HEK293 (cell line): ENCODE measurements around the gene CKB.

Experiments
- CTCF ChIA-PET: fragments of 350-600 bp; formaldehyde crosslinking; extraction: SDS; loops from one replicate; lab custom pipeline; 2021; ENCODE audit warnings: antibody characterized with exemption; lab: Yijun Ruan, JAX
- POLR2A ChIA-PET: fragments of 300-600 bp; formaldehyde crosslinking; extraction: SDS; loops from one replicate; lab custom pipeline; 2020; ENCODE audit warnings: antibody characterized with exemption, inconsistent platforms; lab: Yijun Ruan, JAX
- H3K27ac ChIP-seq: fragments of 200-500 bp; sonication (Bioruptor generic); 2 replicates; pipeline ENCODE4 v1.5.1; 2014; ENCODE audit warnings: low read depth, low read length, control low read depth, inconsistent platforms; ENCODE audit errors: extremely low read depth
- H3K36me3 ChIP-seq, 2 experiments: fragments of 200-500 bp in 1 of 2; sonication (Bioruptor generic) in 1 of 2; 1 replicate in 1 of 2; 2 replicates in 1 of 2; pipeline ENCODE4 v1.5.1; 2014 to 2017; ENCODE audit warnings: inconsistent platforms in 2 of 2, low read length in 2 of 2; ENCODE audit not compliant: control insufficient read depth in 2 of 2, insufficient read depth in 1 of 2
- H3K4me1 ChIP-seq: fragments of 200-500 bp; sonication (Bioruptor generic); 2 replicates; pipeline ENCODE4 v1.5.1; 2014; ENCODE audit warnings: mild to moderate bottlenecking, low read length, inconsistent platforms; ENCODE audit not compliant: control insufficient read depth, insufficient read depth
- H3K4me3 ChIP-seq: 2 replicates; pipeline ENCODE4 v1.5.1; 2011; ENCODE audit warnings: low read depth, mild to moderate bottlenecking, control low read depth, low read length, moderate library complexity
- H3K9me3 ChIP-seq: fragments of 200-500 bp; sonication (Bioruptor generic); 2 replicates; pipeline ENCODE4 v1.5.1; 2014; ENCODE audit warnings: low read depth, low read length, inconsistent platforms; ENCODE audit not compliant: control insufficient read depth, insufficient read depth
- BCL11A ChIP-seq: fragments of 450-650 bp; formaldehyde crosslinking; IDR thresholded peaks from 2 replicates; pipeline ENCODE4 v1.5.1; 2016; ENCODE audit warnings: low read depth, missing biosample characterization, missing genetic modification characterization
- GFI1B ChIP-seq: fragments of 450-650 bp; formaldehyde crosslinking; IDR thresholded peaks from 2 replicates; pipeline ENCODE4 v1.5.1; 2016; ENCODE audit warnings: missing biosample characterization, missing genetic modification characterization
- IKZF3 ChIP-seq: fragments of 450-650 bp; IDR thresholded peaks from 2 replicates; pipeline ENCODE4 v1.5.0; 2018; ENCODE audit warnings: missing biosample characterization, mild to moderate bottlenecking, missing genetic modification characterization, moderate library complexity
- KLF9 ChIP-seq: fragments of 450-650 bp; formaldehyde crosslinking; IDR thresholded peaks from 2 replicates; pipeline ENCODE4 v1.5.1; 2016; ENCODE audit warnings: missing biosample characterization, missing genetic modification characterization, low read depth
- SP2 ChIP-seq: fragments of 450-650 bp; formaldehyde crosslinking; IDR thresholded peaks from 2 replicates; pipeline ENCODE4 v1.5.1; 2016; ENCODE audit warnings: missing biosample characterization, missing genetic modification characterization
- SP3 ChIP-seq: fragments of 450-650 bp; formaldehyde crosslinking; IDR thresholded peaks from 2 replicates; pipeline ENCODE4 v1.5.1; 2016; ENCODE audit warnings: missing biosample characterization, missing genetic modification characterization
- SP7 ChIP-seq: fragments of 450-650 bp; formaldehyde crosslinking; IDR thresholded peaks from 2 replicates; pipeline ENCODE4 v1.5.1; 2016; ENCODE audit warnings: missing biosample characterization, missing genetic modification characterization
- TRIM28 ChIP-seq: IDR thresholded peaks from 2 replicates; pipeline ENCODE4 v1.6.1; 2011; ENCODE audit warnings: low read length, control low read depth, borderline replicate concordance
- WT1 ChIP-seq: fragments of 450-650 bp; formaldehyde crosslinking; IDR thresholded peaks from 2 replicates; pipeline ENCODE4 v1.5.1; 2016; ENCODE audit warnings: missing biosample characterization, missing genetic modification characterization
- ZBTB20 ChIP-seq: fragments of 450-650 bp; formaldehyde crosslinking; IDR thresholded peaks from 2 replicates; pipeline ENCODE4 v1.5.1; 2016; ENCODE audit warnings: missing biosample characterization, missing genetic modification characterization
- ZBTB21 ChIP-seq: fragments of 450-650 bp; formaldehyde crosslinking; IDR thresholded peaks from 2 replicates; pipeline ENCODE4 v1.5.1; 2017; ENCODE audit warnings: missing biosample characterization, missing genetic modification characterization
- ZNF184 ChIP-seq: fragments of 450-650 bp; IDR thresholded peaks from 2 replicates; pipeline ENCODE4 v1.5.1; 2018; ENCODE audit warnings: missing biosample characterization, mild to moderate bottlenecking, missing genetic modification characterization
- ZNF24 ChIP-seq: fragments of 450-650 bp; formaldehyde crosslinking; IDR thresholded peaks from 2 replicates; pipeline ENCODE4 v1.5.1; 2016; ENCODE audit warnings: missing biosample characterization, missing genetic modification characterization
- ZNF292 ChIP-seq: fragments of 450-650 bp; formaldehyde crosslinking; IDR thresholded peaks from 2 replicates; pipeline ENCODE4 v1.5.1; 2016; ENCODE audit warnings: low read depth, missing biosample characterization, missing genetic modification characterization, borderline replicate concordance
- ZNF416 ChIP-seq: fragments of 450-650 bp; formaldehyde crosslinking; IDR thresholded peaks from 2 replicates; pipeline ENCODE4 v1.5.1; 2016; ENCODE audit warnings: missing biosample characterization, missing genetic modification characterization
- ZNF549 ChIP-seq: fragments of 450-650 bp; IDR thresholded peaks from 2 replicates; pipeline ENCODE4 v1.5.1; 2018; ENCODE audit warnings: missing biosample characterization, missing genetic modification characterization, mild to moderate bottlenecking, inconsistent platforms, moderate library complexity
- ZNF558 ChIP-seq: fragments of 450-650 bp; formaldehyde crosslinking; IDR thresholded peaks from 2 replicates; pipeline ENCODE4 v1.5.1; 2016; ENCODE audit warnings: missing biosample characterization, missing genetic modification characterization
- ZNF600 ChIP-seq: fragments of 450-650 bp; formaldehyde crosslinking; IDR thresholded peaks from 2 replicates; pipeline ENCODE4 v1.5.1; 2016; ENCODE audit warnings: missing biosample characterization, missing genetic modification characterization
- ZNF610 ChIP-seq: fragments of 450-650 bp; formaldehyde crosslinking; IDR thresholded peaks from 2 replicates; pipeline ENCODE4 v1.5.1; 2016; ENCODE audit warnings: missing biosample characterization, missing genetic modification characterization, borderline replicate concordance
- ZNF707 ChIP-seq: fragments of 450-650 bp; formaldehyde crosslinking; IDR thresholded peaks from 2 replicates; pipeline ENCODE4 v1.5.1; 2016; ENCODE audit warnings: missing biosample characterization, missing genetic modification characterization
- ZNF777 ChIP-seq: fragments of 450-650 bp; formaldehyde crosslinking; IDR thresholded peaks from 2 replicates; pipeline ENCODE4 v1.5.1; 2017; ENCODE audit warnings: missing biosample characterization, missing genetic modification characterization, borderline replicate concordance
- TF ChIP-seq, protein P1 (sequence below): fragments of 450-650 bp; formaldehyde crosslinking; IDR thresholded peaks from 2 replicates; pipeline ENCODE4 v1.5.1; 2016; ENCODE audit warnings: missing biosample characterization, missing genetic modification characterization, low read depth
- TF ChIP-seq, protein P2 (sequence below): fragments of 450-650 bp; formaldehyde crosslinking; IDR thresholded peaks from 2 replicates; pipeline ENCODE4 v1.5.1; 2016; ENCODE audit warnings: missing biosample characterization, missing genetic modification characterization
- TF ChIP-seq, protein P3 (sequence below): fragments of 450-650 bp; IDR thresholded peaks from 2 replicates; pipeline ENCODE4 v1.5.1; 2018; ENCODE audit warnings: missing biosample characterization, mild to moderate bottlenecking, missing genetic modification characterization
- TF ChIP-seq, protein P4 (sequence below): fragments of 450-650 bp; formaldehyde crosslinking; IDR thresholded peaks from 2 replicates; pipeline ENCODE4 v1.5.1; 2017; ENCODE audit warnings: missing biosample characterization, missing genetic modification characterization

Gene CKB

DNA sequence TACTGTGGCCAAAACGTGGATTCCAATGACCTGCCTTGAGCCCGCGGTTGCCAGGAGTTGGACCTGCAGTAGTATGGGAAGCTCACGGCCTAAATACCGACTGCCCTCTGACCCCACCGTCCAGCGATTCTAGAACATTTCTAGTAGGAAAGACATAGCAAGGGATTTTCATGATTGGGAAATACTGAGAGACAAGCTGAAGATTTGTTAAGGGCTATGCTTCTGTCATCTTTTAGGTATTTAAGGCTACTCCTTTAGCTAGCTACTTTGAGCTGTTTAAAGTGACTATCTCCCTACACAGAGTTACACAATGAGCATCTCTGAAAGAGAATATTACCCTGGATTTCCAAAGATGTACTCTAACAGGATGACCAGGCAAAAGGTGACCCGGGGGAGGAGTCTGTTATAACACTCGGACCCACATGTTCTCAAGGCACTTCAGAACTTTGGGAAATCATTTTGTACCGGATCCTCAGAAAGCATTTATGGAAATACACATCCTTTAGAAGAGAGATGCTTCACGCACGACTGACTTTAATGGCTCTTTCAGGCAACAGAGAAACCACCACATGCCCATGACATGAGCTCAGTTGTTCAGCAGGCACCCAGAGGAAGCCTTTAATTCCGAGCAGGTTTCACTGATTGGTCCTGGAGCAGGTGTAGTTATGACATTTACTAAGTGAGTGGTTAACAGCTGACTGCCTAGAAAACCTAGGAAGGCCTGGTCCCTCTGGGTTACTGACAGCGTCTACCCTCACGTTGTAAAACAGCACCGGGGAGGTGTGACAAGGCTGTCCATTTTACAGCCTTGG, 35.6 kb upstream of the CKB start:
- H3K4me3 ChIP-seq: no peak overlapping the region
- peak overlapping the region; percentile 25; the same call in 1 of the 2 replicates for H3K27ac ChIP-seq
- peaks cover 16 to 24% of the 10 kb centered on the region in 2 experiments for H3K36me3 ChIP-seq
- ChIA-PET POLR2A (interaction anchor here (0.6 to 3.1 kb wide), 7 partner anchors 30 to 224 kb away, joined by 3 to 18 read pairs (median 4); partner anchors contain the start of genes CKB, EIF5, KLC1 and TRMT61A), CTCF (interaction anchor here (0.7 to 3.8 kb wide), 6 partner anchors 10 to 1006 kb away, joined by 3 to 21 read pairs (median 4); no protein-coding TSS in a partner anchor)
- no peaks in the 10 kb centered on the region for H3K9me3 ChIP-seq
- peaks cover 39% of the 10 kb centered on the region for H3K4me1 ChIP-seq
- TF ChIP-seq GFI1B (tag by site-specific recombination) (0 out of 2 replicates have a peak, but pooled peaks have one; percentile 21), TRIM28 (peak; percentile 70; the same call in 1 of the 2 replicates), ZNF184 (tag by site-specific recombination) (0 out of 2 replicates have a peak, but pooled peaks have one; percentile 58), ZNF292 (no peak), SP2 (tag by site-specific recombination) (peak; percentile 71), KLF9 (tag by site-specific recombination) (peak; percentile 60; the same call in 1 of the 2 replicates), IKZF3 (tag by site-specific recombination) (peak; percentile 68), ZNF777 (tag by site-specific recombination) (no peak), ZNF600 (tag by site-specific recombination) (peak; percentile 89), ZNF707 (no peak), ZNF549 (no peak), ZNF610 (peak; percentile 18; the same call in 1 of the 2 replicates), ZNF416 (tag by site-specific recombination) (no peak), ZBTB20 (tag by site-specific recombination) (peak; percentile 59; the same call in 1 of the 2 replicates), SP3 (tag by site-specific recombination) (peak; percentile 29; the same call in 1 of the 2 replicates), ZNF558 (tag by site-specific recombination) (peak; percentile 52; the same call in 1 of the 2 replicates), SP7 (tag by site-specific recombination) (peak; percentile 92), BCL11A (tag by site-specific recombination) (peak; percentile 69; the same call in 1 of the 2 replicates), ZBTB21 (tag by site-specific recombination) (peak; percentile 71; the same call in 1 of the 2 replicates), WT1 (tag by site-specific recombination) (peak; percentile 65; the same call in 1 of the 2 replicates), ZNF24 (peak; percentile 82; the same call in 1 of the 2 replicates)
- TF ChIP-seq, protein P1, sequence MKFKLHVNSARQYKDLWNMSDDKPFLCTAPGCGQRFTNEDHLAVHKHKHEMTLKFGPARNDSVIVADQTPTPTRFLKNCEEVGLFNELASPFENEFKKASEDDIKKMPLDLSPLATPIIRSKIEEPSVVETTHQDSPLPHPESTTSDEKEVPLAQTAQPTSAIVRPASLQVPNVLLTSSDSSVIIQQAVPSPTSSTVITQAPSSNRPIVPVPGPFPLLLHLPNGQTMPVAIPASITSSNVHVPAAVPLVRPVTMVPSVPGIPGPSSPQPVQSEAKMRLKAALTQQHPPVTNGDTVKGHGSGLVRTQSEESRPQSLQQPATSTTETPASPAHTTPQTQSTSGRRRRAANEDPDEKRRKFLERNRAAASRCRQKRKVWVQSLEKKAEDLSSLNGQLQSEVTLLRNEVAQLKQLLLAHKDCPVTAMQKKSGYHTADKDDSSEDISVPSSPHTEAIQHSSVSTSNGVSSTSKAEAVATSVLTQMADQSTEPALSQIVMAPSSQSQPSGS (tag by site-specific recombination): peak; percentile 62; the same call in 1 of the 2 replicates
- TF ChIP-seq, protein P2, sequence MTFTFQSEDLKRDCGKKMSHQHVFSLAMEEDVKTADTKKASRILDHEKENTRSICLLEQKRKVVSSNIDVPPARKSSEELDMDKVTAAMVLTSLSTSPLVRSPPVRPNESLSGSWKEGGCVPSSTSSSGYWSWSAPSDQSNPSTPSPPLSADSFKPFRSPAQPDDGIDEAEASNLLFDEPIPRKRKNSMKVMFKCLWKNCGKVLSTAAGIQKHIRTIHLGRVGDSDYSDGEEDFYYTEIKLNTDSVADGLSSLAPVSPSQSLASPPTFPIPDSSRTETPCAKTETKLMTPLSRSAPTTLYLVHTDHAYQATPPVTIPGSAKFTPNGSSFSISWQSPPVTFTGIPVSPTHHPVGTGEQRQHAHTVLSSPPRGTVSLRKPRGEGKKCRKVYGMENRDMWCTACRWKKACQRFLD (tag by site-specific recombination): no peak
- TF ChIP-seq, protein P3, sequence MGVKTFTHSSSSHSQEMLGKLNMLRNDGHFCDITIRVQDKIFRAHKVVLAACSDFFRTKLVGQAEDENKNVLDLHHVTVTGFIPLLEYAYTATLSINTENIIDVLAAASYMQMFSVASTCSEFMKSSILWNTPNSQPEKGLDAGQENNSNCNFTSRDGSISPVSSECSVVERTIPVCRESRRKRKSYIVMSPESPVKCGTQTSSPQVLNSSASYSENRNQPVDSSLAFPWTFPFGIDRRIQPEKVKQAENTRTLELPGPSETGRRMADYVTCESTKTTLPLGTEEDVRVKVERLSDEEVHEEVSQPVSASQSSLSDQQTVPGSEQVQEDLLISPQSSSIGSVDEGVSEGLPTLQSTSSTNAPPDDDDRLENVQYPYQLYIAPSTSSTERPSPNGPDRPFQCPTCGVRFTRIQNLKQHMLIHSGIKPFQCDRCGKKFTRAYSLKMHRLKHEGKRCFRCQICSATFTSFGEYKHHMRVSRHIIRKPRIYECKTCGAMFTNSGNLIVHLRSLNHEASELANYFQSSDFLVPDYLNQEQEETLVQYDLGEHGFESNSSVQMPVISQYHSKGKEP (tag by site-specific recombination): peak; percentile 61
- TF ChIP-seq, protein P4, sequence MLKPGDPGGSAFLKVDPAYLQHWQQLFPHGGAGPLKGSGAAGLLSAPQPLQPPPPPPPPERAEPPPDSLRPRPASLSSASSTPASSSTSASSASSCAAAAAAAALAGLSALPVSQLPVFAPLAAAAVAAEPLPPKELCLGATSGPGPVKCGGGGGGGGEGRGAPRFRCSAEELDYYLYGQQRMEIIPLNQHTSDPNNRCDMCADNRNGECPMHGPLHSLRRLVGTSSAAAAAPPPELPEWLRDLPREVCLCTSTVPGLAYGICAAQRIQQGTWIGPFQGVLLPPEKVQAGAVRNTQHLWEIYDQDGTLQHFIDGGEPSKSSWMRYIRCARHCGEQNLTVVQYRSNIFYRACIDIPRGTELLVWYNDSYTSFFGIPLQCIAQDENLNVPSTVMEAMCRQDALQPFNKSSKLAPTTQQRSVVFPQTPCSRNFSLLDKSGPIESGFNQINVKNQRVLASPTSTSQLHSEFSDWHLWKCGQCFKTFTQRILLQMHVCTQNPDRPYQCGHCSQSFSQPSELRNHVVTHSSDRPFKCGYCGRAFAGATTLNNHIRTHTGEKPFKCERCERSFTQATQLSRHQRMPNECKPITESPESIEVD (tag by site-specific recombination): peak; percentile 84
